Measurements from ENCODE around the gene AHRR. TPM values are rescaled to one million over a fixed set of nuclear protein-coding genes. Genes with fewer than 3 reads are reported as not detected.
A peak's percentile ranks its signal among the peaks of the same experiment; 100 is the strongest.

The AHRR gene
- polyA plus RNA-seq, 3 donors, result 0.15 TPM; not detected in 1

DNA sequence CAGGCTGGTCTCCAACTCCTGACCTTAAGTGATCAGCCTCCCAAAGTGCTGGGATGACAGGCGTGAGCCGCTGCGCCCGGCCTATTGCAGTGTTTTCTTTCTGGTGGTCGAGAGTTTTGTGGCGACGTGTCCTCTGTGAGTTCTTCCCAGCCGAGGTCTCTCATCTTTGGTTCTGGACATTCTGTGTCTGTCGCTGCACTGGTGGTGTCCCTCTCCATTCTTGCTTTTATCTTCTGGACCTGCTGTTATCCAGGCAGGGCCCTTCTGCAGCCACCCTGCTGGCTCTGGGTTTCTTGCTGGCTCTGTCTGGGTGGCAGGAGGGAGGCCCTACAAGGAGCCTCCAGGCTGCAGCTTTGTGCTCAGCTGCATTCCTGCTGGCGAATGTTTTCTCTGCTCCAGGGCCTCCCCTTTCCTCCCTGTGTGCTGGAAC lies 72.3 kb downstream of the AHRR start:
- no peak for DNase-seq
- peak overlapping the region in 2 of 7 donors; percentile 46 to 81 for H3K27ac Mint-ChIP-seq
- WGBS (ENCODE audit: insufficient coverage), result 98% methylated on average over 8 of the region's 10 CpGs

DNA sequence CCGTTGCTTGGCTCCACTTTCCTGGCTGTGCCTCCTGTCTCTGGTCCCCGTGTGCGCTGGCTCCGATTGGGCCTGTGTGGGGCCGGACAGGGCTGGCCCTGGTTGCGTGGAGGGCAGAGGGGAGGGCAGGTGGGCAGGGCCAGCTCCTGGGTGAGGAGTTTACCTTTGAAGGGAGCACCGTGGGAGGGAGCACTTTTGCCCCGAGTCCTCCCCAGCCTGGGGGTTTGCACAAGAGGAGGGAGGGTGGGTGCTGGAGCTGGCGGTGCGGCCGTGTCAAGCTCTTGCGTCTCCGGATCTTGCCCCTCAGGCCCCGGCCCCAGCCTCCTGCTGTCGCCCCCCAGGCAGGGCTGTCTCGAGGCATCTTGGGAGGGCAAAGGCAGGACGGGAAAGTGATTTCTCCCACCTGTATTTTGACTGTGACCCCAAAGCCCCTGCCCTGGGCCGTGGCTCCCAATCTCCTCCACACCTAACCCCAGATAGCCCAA lies 73.2 kb downstream of the AHRR start:
- TF ChIP-seq, protein P1, sequence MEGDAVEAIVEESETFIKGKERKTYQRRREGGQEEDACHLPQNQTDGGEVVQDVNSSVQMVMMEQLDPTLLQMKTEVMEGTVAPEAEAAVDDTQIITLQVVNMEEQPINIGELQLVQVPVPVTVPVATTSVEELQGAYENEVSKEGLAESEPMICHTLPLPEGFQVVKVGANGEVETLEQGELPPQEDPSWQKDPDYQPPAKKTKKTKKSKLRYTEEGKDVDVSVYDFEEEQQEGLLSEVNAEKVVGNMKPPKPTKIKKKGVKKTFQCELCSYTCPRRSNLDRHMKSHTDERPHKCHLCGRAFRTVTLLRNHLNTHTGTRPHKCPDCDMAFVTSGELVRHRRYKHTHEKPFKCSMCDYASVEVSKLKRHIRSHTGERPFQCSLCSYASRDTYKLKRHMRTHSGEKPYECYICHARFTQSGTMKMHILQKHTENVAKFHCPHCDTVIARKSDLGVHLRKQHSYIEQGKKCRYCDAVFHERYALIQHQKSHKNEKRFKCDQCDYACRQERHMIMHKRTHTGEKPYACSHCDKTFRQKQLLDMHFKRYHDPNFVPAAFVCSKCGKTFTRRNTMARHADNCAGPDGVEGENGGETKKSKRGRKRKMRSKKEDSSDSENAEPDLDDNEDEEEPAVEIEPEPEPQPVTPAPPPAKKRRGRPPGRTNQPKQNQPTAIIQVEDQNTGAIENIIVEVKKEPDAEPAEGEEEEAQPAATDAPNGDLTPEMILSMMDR (IDR thresholded peaks at IDR 0.05), result no peak
- Histone ChIP-seq H3K4me2 (replicated peaks; ENCODE audit: extremely low read depth, low read length, poor library complexity, severe bottlenecking) (no peak overlapping the region), H3K4me1 (ENCODE audit: control insufficient read depth in 1 of 2, insufficient read depth in 2 of 2, low read length in 2 of 2) (peaks cover 0 to 17% of the 10 kb centered on the region in 2 donors), H3K27me3 (ENCODE audit: control insufficient read depth in 2 of 2, insufficient read depth in 2 of 2, low read length in 2 of 2) (peaks cover 0 to 6% of the 10 kb centered on the region in 2 donors), H3K9ac (ENCODE audit: insufficient read depth, low read length, poor library complexity, severe bottlenecking) (no peak overlapping the region), H3K79me2 (ENCODE audit: insufficient read depth, low read length) (no peaks in the 10 kb centered on the region), H4K20me1 (ENCODE audit: insufficient read depth, low read length) (no peaks in the 10 kb centered on the region), H2AFZ (ENCODE audit: insufficient read depth, low read depth, low read length, poor library complexity, severe bottlenecking) (no peak overlapping the region), H3K27ac (ENCODE audit: low read depth in 1 of 2, low read length in 2 of 2) (no peak overlapping the region), H3K4me3 (replicated peaks in 1 of 3; ENCODE audit: low read depth in 2 of 3, low read length in 3 of 3) (no peak overlapping the region), H3K9me3 (replicated peaks in 1 of 2; ENCODE audit: control insufficient read depth in 1 of 2, insufficient read depth in 1 of 2, low read length in 2 of 2) (no peaks in the 10 kb centered on the region), H3K36me3 (replicated peaks in 1 of 2; ENCODE audit: control insufficient read depth in 1 of 2, insufficient read depth in 2 of 2, low read length in 2 of 2) (no peaks in the 10 kb centered on the region)
- 91% methylated on average over 17 of the region's 18 CpGs for WGBS (ENCODE audit: insufficient coverage)
- peak overlapping the region in 2 of 7 donors; percentile 7 to 19 for H3K27ac Mint-ChIP-seq
- intact Hi-C loops (cut with micrococcal nuclease), result no loop called here
- H3K9me3 Mint-ChIP-seq, result peaks cover 0 to 3% (median 0%) of the 10 kb centered on the region in 7 donors
- H3K4me1 Mint-ChIP-seq, result peaks cover 14% of the 10 kb centered on the region
- no peak for DNase-seq
- no peaks in the 10 kb centered on the region for H3K36me3 Mint-ChIP-seq
- peaks cover 5 to 9% (median 6%) of the 10 kb centered on the region in 3 donors for H3K27me3 Mint-ChIP-seq (ENCODE audit: low read depth in 3 of 3)
- no peak overlapping the region for H3K4me3 Mint-ChIP-seq

More for the DNA sequence above, 72.3 kb downstream of the AHRR start:
- Mint-ChIP-seq H3K4me3 (no peak overlapping the region), H3K9me3 (peaks cover 0 to 3% (median 0%) of the 10 kb centered on the region in 7 donors), H3K27me3 (ENCODE audit: low read depth in 3 of 3) (peaks cover 0 to 5% (median 4%) of the 10 kb centered on the region in 3 donors), H3K36me3 (no peaks in the 10 kb centered on the region), H3K4me1 (peaks cover 11% of the 10 kb centered on the region)
- no peaks in the 10 kb centered on the region for H3K36me3 ChIP-seq (replicated peaks in 1 of 2; ENCODE audit: control insufficient read depth in 1 of 2, insufficient read depth in 2 of 2, low read length in 2 of 2)
- H3K79me2 ChIP-seq (ENCODE audit: insufficient read depth, low read length), result no peaks in the 10 kb centered on the region
- TF ChIP-seq, protein P1 (IDR thresholded peaks at IDR 0.05), result no peak
- intact Hi-C loops (cut with micrococcal nuclease), result no loop called here
- no peak overlapping the region for H3K4me2 ChIP-seq (replicated peaks; ENCODE audit: extremely low read depth, low read length, poor library complexity, severe bottlenecking)
- H3K27ac ChIP-seq (ENCODE audit: low read depth in 1 of 2, low read length in 2 of 2), result no peak overlapping the region
- H3K27me3 ChIP-seq (ENCODE audit: control insufficient read depth in 2 of 2, insufficient read depth in 2 of 2, low read length in 2 of 2), result no peaks in the 10 kb centered on the region
- no peak overlapping the region for H2AFZ ChIP-seq (ENCODE audit: insufficient read depth, low read depth, low read length, poor library complexity, severe bottlenecking)
- no peak overlapping the region for H3K9ac ChIP-seq (ENCODE audit: insufficient read depth, low read length, poor library complexity, severe bottlenecking)
- H3K9me3 ChIP-seq (replicated peaks in 1 of 2; ENCODE audit: control insufficient read depth in 1 of 2, insufficient read depth in 1 of 2, low read length in 2 of 2), result no peaks in the 10 kb centered on the region
- H3K4me3 ChIP-seq (replicated peaks in 1 of 3; ENCODE audit: low read depth in 2 of 3, low read length in 3 of 3), result no peak overlapping the region
- peaks cover 0 to 10% of the 10 kb centered on the region in 2 donors for H3K4me1 ChIP-seq (ENCODE audit: control insufficient read depth in 1 of 2, insufficient read depth in 2 of 2, low read length in 2 of 2)
- no peaks in the 10 kb centered on the region for H4K20me1 ChIP-seq (ENCODE audit: insufficient read depth, low read length)
